ENCODE results near the gene ACSL1.
"Not testable (repeated sequence)": the region's sequence is repeated elsewhere in the genome, so short reads cannot be mapped to it uniquely, and the experiment has no call there.

ACSL1 gene

GRCh38 chr4:184743650-184744049, 82.1 kb downstream of the ACSL1 start:
- H3K9me3 ChIP-seq (ENCODE audit: insufficient read depth, low read length): no peaks in the 10 kb centered on the region
- H3K79me2 ChIP-seq (ENCODE audit: insufficient read depth, low read length): no peaks in the 10 kb centered on the region
- H3K4me2 ChIP-seq (ENCODE audit: low read depth, low read length, poor library complexity, severe bottlenecking): no peak overlapping the region
- no peak overlapping the region for H3K9ac ChIP-seq (ENCODE audit: low read length)
- H4K20me1 ChIP-seq (ENCODE audit: low read depth, low read length): no peaks in the 10 kb centered on the region
- H2AFZ ChIP-seq (ENCODE audit: low read depth, low read length, severe bottlenecking): no peak overlapping the region
- H3F3A ChIP-seq (ENCODE audit: insufficient read depth): no peaks in the 10 kb centered on the region
- no peak overlapping the region for H3K27ac ChIP-seq (ENCODE audit: low read depth, low read length)
- H3K27me3 ChIP-seq (ENCODE audit: low read length): no peaks in the 10 kb centered on the region
- no peak for TF ChIP-seq CTCF (IDR thresholded peaks at IDR 0.05; ENCODE audit: insufficient read depth, low read length, poor library complexity, severe bottlenecking)
- TF ChIP-seq EZH2phosphoT487 (conservative IDR thresholded peaks at IDR 0.05; ENCODE audit: low read length): no peak
- no peaks in the 10 kb centered on the region for H3K9me2 ChIP-seq (replicated peaks; ENCODE audit: insufficient read depth, low read length)
- no peak overlapping the region for H3K4me3 ChIP-seq (ENCODE audit: insufficient read depth, low read length, poor library complexity, severe bottlenecking)
- no peaks in the 10 kb centered on the region for H3K36me3 ChIP-seq (ENCODE audit: low read length)

- H3K9me3 ChIP-seq (ENCODE audit: insufficient read depth, low read length); H4K20me1 ChIP-seq (ENCODE audit: low read depth, low read length); H3K9ac ChIP-seq (ENCODE audit: low read length); H3K27ac ChIP-seq (ENCODE audit: low read depth, low read length); H3K27me3 ChIP-seq (ENCODE audit: low read length); H3F3A ChIP-seq (ENCODE audit: insufficient read depth); H3K79me2 ChIP-seq (ENCODE audit: insufficient read depth, low read length); H3K4me2 ChIP-seq (ENCODE audit: low read depth, low read length, poor library complexity, severe bottlenecking); H2AFZ ChIP-seq (ENCODE audit: low read depth, low read length, severe bottlenecking); H3K9me2 ChIP-seq (replicated peaks; ENCODE audit: insufficient read depth, low read length); H3K4me3 ChIP-seq (ENCODE audit: insufficient read depth, low read length, poor library complexity, severe bottlenecking); H3K36me3 ChIP-seq (ENCODE audit: low read length): not testable (repeated sequence)
Observed at GRCh38 chr4:184741651-184742050, 84.1 kb downstream of the ACSL1 start.

- no peak overlapping the region for H3K9ac ChIP-seq (ENCODE audit: low read length)
- TF ChIP-seq CTCF (IDR thresholded peaks at IDR 0.05; ENCODE audit: insufficient read depth, low read length, poor library complexity, severe bottlenecking) (no peak), EZH2phosphoT487 (conservative IDR thresholded peaks at IDR 0.05; ENCODE audit: low read length) (no peak)
- H3K4me3 ChIP-seq (ENCODE audit: insufficient read depth, low read length, poor library complexity, severe bottlenecking): no peak overlapping the region
- H3K9me2 ChIP-seq (replicated peaks; ENCODE audit: insufficient read depth, low read length): no peaks in the 10 kb centered on the region
- H3F3A ChIP-seq (ENCODE audit: insufficient read depth): no peaks in the 10 kb centered on the region
- no peaks in the 10 kb centered on the region for H3K27me3 ChIP-seq (ENCODE audit: low read length)
- no peak overlapping the region for H2AFZ ChIP-seq (ENCODE audit: low read depth, low read length, severe bottlenecking)
- no peaks in the 10 kb centered on the region for H3K79me2 ChIP-seq (ENCODE audit: insufficient read depth, low read length)
- no peaks in the 10 kb centered on the region for H3K36me3 ChIP-seq (ENCODE audit: low read length)
- no peak overlapping the region for H3K4me2 ChIP-seq (ENCODE audit: low read depth, low read length, poor library complexity, severe bottlenecking)
- H4K20me1 ChIP-seq (ENCODE audit: low read depth, low read length): no peaks in the 10 kb centered on the region
- H3K9me3 ChIP-seq (ENCODE audit: insufficient read depth, low read length): no peaks in the 10 kb centered on the region
- no peak overlapping the region for H3K27ac ChIP-seq (ENCODE audit: low read depth, low read length)
Observed at GRCh38 chr4:184740980-184741391, 84.8 kb downstream of the ACSL1 start.

- not testable (repeated sequence) for H3K27me3 ChIP-seq (ENCODE audit: low read length); H3K4me3 ChIP-seq (ENCODE audit: insufficient read depth, low read length, poor library complexity, severe bottlenecking); H4K20me1 ChIP-seq (ENCODE audit: low read depth, low read length); H3K27ac ChIP-seq (ENCODE audit: low read depth, low read length); H3K9me3 ChIP-seq (ENCODE audit: insufficient read depth, low read length); H3K4me2 ChIP-seq (ENCODE audit: low read depth, low read length, poor library complexity, severe bottlenecking); H2AFZ ChIP-seq (ENCODE audit: low read depth, low read length, severe bottlenecking); H3K36me3 ChIP-seq (ENCODE audit: low read length); H3K79me2 ChIP-seq (ENCODE audit: insufficient read depth, low read length); H3F3A ChIP-seq (ENCODE audit: insufficient read depth); H3K9me2 ChIP-seq (replicated peaks; ENCODE audit: insufficient read depth, low read length); H3K9ac ChIP-seq (ENCODE audit: low read length)
Observed at GRCh38 chr4:184739575-184739974, 86.2 kb downstream of the ACSL1 start.

Measured in SU-DHL-6 (cell line).